Bronchial epithelial cell (primary cell): Measurements from ENCODE around the gene CYTH4. TPM values are rescaled to one million over a fixed set of nuclear protein-coding genes. Genes with fewer than 3 reads are reported as not detected.
A peak's percentile ranks its signal among the peaks of the same experiment; 100 is the strongest.

Experiments
- DNase-seq: peaks from one replicate; pipeline ENCODE4 v3.0.0-alpha.2; 2010; ENCODE audit warnings: low read depth
- FAIRE-seq: peaks from 2 replicates; lab custom pipeline; 2011; peaks lifted over from hg19 to GRCh38; lab: Jason Lieb, UNC
- H3K27me3 ChIP-seq: 2 replicates; pipeline ENCODE4 v1.5.1; 2011; ENCODE audit warnings: low read length; ENCODE audit not compliant: control insufficient read depth, insufficient read depth
- H3K36me3 ChIP-seq: 2 replicates; pipeline ENCODE4 v1.5.1; 2011; ENCODE audit warnings: low read length; ENCODE audit not compliant: control insufficient read depth, insufficient read depth
- H3K4me3 ChIP-seq: 2 replicates; pipeline ENCODE4 v1.5.1; 2011; ENCODE audit warnings: mild to moderate bottlenecking, low read depth, low read length, control low read depth
- CTCF ChIP-seq: IDR thresholded peaks from 2 replicates; pipeline ENCODE4 v1.5.1; 2011; ENCODE audit warnings: mild to moderate bottlenecking, moderate library complexity, low read length, control low read depth, inconsistent platforms; ENCODE audit not compliant: insufficient read depth, severe bottlenecking
- total RNA-seq: library from RNA; depleted of rRNA; stranded (reverse); fragments of >200 nt; gene quantifications from 2 replicates; pipeline ENCODE4 v1.2.1, GENCODE V29; 2014

The CYTH4 gene
- total RNA-seq, 1 donor from 2014 or later, result not detected

GRCh38 chr22:37300551-37301017 lies 18.3 kb downstream of the CYTH4 start:
- no peak overlapping the region for H3K4me3 ChIP-seq
- no peak for TF ChIP-seq CTCF

GRCh38 chr22:37301144-37301830 lies 19.0 kb downstream of the CYTH4 start:
- no peak for TF ChIP-seq CTCF
- DNase-seq, result no peak
- Histone ChIP-seq H3K36me3 (no peaks in the 10 kb centered on the region), H3K27me3 (no peaks in the 10 kb centered on the region), H3K4me3 (no peak overlapping the region)
- FAIRE-seq, result no peak

More at GRCh38 chr22:37300551-37301017, 18.3 kb downstream of the CYTH4 start:
- no peaks in the 10 kb centered on the region for H3K27me3 ChIP-seq
- no peaks in the 10 kb centered on the region for H3K36me3 ChIP-seq
- DNase-seq (no peak), FAIRE-seq (no peak)

GRCh38 chr22:37302674-37303555 lies 20.6 kb downstream of the CYTH4 start:
- FAIRE-seq (peak; percentile 7), DNase-seq (no peak)
- H3K4me3 ChIP-seq, result no peak overlapping the region
- no peaks in the 10 kb centered on the region for H3K27me3 ChIP-seq
- H3K36me3 ChIP-seq, result no peaks in the 10 kb centered on the region
- no peak for TF ChIP-seq CTCF

GRCh38 chr22:37303821-37304274 lies 21.5 kb downstream of the CYTH4 start:
- FAIRE-seq, result no peak
- no peak for TF ChIP-seq CTCF
- peak; percentile 93 for DNase-seq
- Histone ChIP-seq H3K4me3 (no peak overlapping the region), H3K36me3 (no peaks in the 10 kb centered on the region), H3K27me3 (no peaks in the 10 kb centered on the region)

GRCh38 chr22:37304595-37305343 lies 22.5 kb downstream of the CYTH4 start:
- Histone ChIP-seq H3K4me3 (no peak overlapping the region), H3K36me3 (no peaks in the 10 kb centered on the region), H3K27me3 (no peaks in the 10 kb centered on the region)
- FAIRE-seq (peak; percentile 64), DNase-seq (no peak)
- TF ChIP-seq CTCF, result no peak
